Adrenal gland (tissue), 12 donors: ENCODE data around the gene IL1RAPL1. TPM values are rescaled to one million over a fixed set of nuclear protein-coding genes. Genes with fewer than 3 reads are reported as not detected.

ENCODE experiments used
- DNase-seq, 7 donors: peaks; one replicate each; pipeline ENCODE4 v3.0.0-alpha.2; 2019 to 2020
- H3K27ac ChIP-seq, 5 donors: fragments of 200-600 bp; sonication (generic) in 4 of 5; 1 replicate in 3 of 5; 2 replicates in 2 of 5; pipeline versions ENCODE4 v1.5.1 to v1.8.0; 2016 to 2020; ENCODE audit warnings: mild to moderate bottlenecking in 1 of 5
- H3K27me3 ChIP-seq: fragments of 200-600 bp; 2 replicates; pipeline ENCODE4 v1.8.0; 2021
- H3K36me3 ChIP-seq, 2 donors: fragments of 200-600 bp; replicated peaks in 1 of 2; 1 replicate in 1 of 2; 2 replicates in 1 of 2; pipeline versions ENCODE4 v1.5.1 to v1.8.0; 2018 to 2022
- H3K4me1 ChIP-seq, 2 donors: fragments of 200-600 bp; replicated peaks in 1 of 2; 1 replicate in 1 of 2; 2 replicates in 1 of 2; pipeline versions ENCODE4 v1.5.1 to v1.8.0; 2018 to 2021
- H3K4me3 ChIP-seq, 4 donors: fragments of 200-600 bp; sonication (generic) in 3 of 4; one replicate each; pipeline ENCODE4 v1.5.1; 2016 to 2018
- H3K9me3 ChIP-seq, 3 donors: fragments of 200-600 bp; sonication (generic) in 1 of 3; replicated peaks in 1 of 3; 1 replicate in 2 of 3; 2 replicates in 1 of 3; pipeline versions ENCODE4 v1.5.1 to v1.8.0; 2016 to 2021
- CTCF ChIP-seq, 6 experiments: fragments of 450-650 bp in 4 of 6; fragments of 200-600 bp in 2 of 6; sonication (generic) in 1 of 6; IDR thresholded peaks; 1 replicate in 5 of 6; 2 replicates in 1 of 6; pipeline versions ENCODE4 v1.5.1 to v1.8.0; 2016 to 2021; ENCODE audit warnings: antibody characterized with exemption in 6 of 6, mild to moderate bottlenecking in 2 of 6, moderate library complexity in 1 of 6
- POLR2A ChIP-seq, 2 donors: fragments of 450-650 bp; IDR thresholded peaks; one replicate each; pipeline ENCODE4 v1.6.1; 2017; ENCODE audit warnings: antibody characterized with exemption in 2 of 2, mild to moderate bottlenecking in 2 of 2, moderate library complexity in 1 of 2
- WGBS, 4 donors: extraction: QIAGEN DNeasy Blood & Tissue Kit in 2 of 4; methylation state at CpG; one replicate each; pipeline versions ENCODE4 v1.1.5 to v1.1.7; 2013 to 2017; 5-methylcytosine and 5-hydroxymethylcytosine counted together
- intact Hi-C, 2 donors: fragments of 100-400 bp; cut with DNase I; formaldehyde crosslinking; loops; one replicate each; pipeline versions ENCODE4 v1.14.1 to v1.15.0; 2022 to 2023
- polyA plus RNA-seq, 3 donors: library from polyadenylated mRNA; stranded (reverse); fragments of 200-250 nt in 2 of 3; fragments of 350-450 nt in 1 of 3; fragmentation: Illumina TruSeq in 1 of 3; extraction: RNeasy Lipid Tissue Mini Kit (QIAGEN cat#74804) in 1 of 3; gene quantifications; one replicate each; pipeline ENCODE4 v1.2.3, GENCODE V29; 2013 to 2014
- total RNA-seq, 9 donors: library from RNA; depleted of rRNA in 4 of 9; stranded (reverse); fragments of >200 nt in 4 of 9; fragments of 120-200 nt in 1 of 9; fragmentation: NEBNext Ultra II Directional in 1 of 9; extraction: Animal tissue kit (Norgen Biotek cat#: 25700) in 1 of 9; gene quantifications; one replicate each; pipeline versions ENCODE4 v1.1.0 to v1.2.4, GENCODE V29; 2013 to 2023
- donor health status: healthy with polysubstance abuse.
- donor health status: Bipolar disorder and iron deficiency.
- donor health status: DM: yes; HTN: yes; CAD: no.
- donor health status: DM: no; HTN: no; CAD: no.
- donor health status: DM: no; HTN: no; CAD: no.
- donor health status: DM: yes; HTN: yes; CAD: no.

Gene IL1RAPL1
- total and polyA plus RNA-seq, 12 donors = 1.1 TPM; not detected in 11

- intact Hi-C loops = no loop called here
- DNase-seq = no peak
- Histone ChIP-seq H3K4me3 (no peak overlapping the region), H3K36me3 (no peaks in the 10 kb centered on the region), H3K4me1 (no peaks in the 10 kb centered on the region), H3K27me3 (no peaks in the 10 kb centered on the region), H3K9me3 (no peaks in the 10 kb centered on the region), H3K27ac (no peak overlapping the region)
- WGBS, 4 donors = 52 to 72% (median 59%) methylated on average over 3 of the region's 3 CpGs
- TF ChIP-seq CTCF (IDR thresholded peaks at IDR 0.05) (no peak), POLR2A (IDR thresholded peaks at IDR 0.05) (no peak)
Observed at GRCh38 chrX:29902004-29902403, 1314.8 kb downstream of the IL1RAPL1 start.

GRCh38 chrX:29903360-29903759 is 1316.1 kb downstream of the IL1RAPL1 start:
- intact Hi-C loops = no loop called here
- H3K36me3 ChIP-seq = no peaks in the 10 kb centered on the region
- no peak for TF ChIP-seq CTCF (IDR thresholded peaks at IDR 0.05)
- no peak for TF ChIP-seq POLR2A (IDR thresholded peaks at IDR 0.05)

GRCh38 chrX:29911673-29912072 is 1324.4 kb downstream of the IL1RAPL1 start:
- Histone ChIP-seq H3K27ac (no peak overlapping the region), H3K27me3 (no peaks in the 10 kb centered on the region), H3K36me3 (no peaks in the 10 kb centered on the region), H3K4me1 (no peaks in the 10 kb centered on the region), H3K4me3 (no peak overlapping the region), H3K9me3 (no peaks in the 10 kb centered on the region)
- no peak for DNase-seq
- TF ChIP-seq POLR2A (IDR thresholded peaks at IDR 0.05) = no peak
- TF ChIP-seq CTCF (IDR thresholded peaks at IDR 0.05) = no peak
- WGBS, 4 donors = 51 to 73% (median 63%) methylated on average over 4 of the region's 4 CpGs
- intact Hi-C loops = no loop called here

More at GRCh38 chrX:29903360-29903759, 1316.1 kb downstream of the IL1RAPL1 start:
- no peak for DNase-seq
- Histone ChIP-seq H3K4me3 (no peak overlapping the region), H3K27me3 (no peaks in the 10 kb centered on the region), H3K4me1 (no peaks in the 10 kb centered on the region), H3K9me3 (no peaks in the 10 kb centered on the region), H3K27ac (no peak overlapping the region)

GRCh38 chrX:29913647-29914046 is 1326.4 kb downstream of the IL1RAPL1 start:
- H3K4me1 ChIP-seq = no peaks in the 10 kb centered on the region
- no peak for DNase-seq
- H3K27me3 ChIP-seq = no peaks in the 10 kb centered on the region
- no peak overlapping the region for H3K27ac ChIP-seq
- no peak overlapping the region for H3K4me3 ChIP-seq
- intact Hi-C loops = no loop called here
- TF ChIP-seq POLR2A (IDR thresholded peaks at IDR 0.05) (no peak), CTCF (IDR thresholded peaks at IDR 0.05) (no peak)
- no peaks in the 10 kb centered on the region for H3K36me3 ChIP-seq
- no peaks in the 10 kb centered on the region for H3K9me3 ChIP-seq
- WGBS, 4 donors = 62 to 78% (median 73%) methylated on average over 6 of the region's 6 CpGs
